Measurements from ENCODE around the gene LIPM.

DNA sequence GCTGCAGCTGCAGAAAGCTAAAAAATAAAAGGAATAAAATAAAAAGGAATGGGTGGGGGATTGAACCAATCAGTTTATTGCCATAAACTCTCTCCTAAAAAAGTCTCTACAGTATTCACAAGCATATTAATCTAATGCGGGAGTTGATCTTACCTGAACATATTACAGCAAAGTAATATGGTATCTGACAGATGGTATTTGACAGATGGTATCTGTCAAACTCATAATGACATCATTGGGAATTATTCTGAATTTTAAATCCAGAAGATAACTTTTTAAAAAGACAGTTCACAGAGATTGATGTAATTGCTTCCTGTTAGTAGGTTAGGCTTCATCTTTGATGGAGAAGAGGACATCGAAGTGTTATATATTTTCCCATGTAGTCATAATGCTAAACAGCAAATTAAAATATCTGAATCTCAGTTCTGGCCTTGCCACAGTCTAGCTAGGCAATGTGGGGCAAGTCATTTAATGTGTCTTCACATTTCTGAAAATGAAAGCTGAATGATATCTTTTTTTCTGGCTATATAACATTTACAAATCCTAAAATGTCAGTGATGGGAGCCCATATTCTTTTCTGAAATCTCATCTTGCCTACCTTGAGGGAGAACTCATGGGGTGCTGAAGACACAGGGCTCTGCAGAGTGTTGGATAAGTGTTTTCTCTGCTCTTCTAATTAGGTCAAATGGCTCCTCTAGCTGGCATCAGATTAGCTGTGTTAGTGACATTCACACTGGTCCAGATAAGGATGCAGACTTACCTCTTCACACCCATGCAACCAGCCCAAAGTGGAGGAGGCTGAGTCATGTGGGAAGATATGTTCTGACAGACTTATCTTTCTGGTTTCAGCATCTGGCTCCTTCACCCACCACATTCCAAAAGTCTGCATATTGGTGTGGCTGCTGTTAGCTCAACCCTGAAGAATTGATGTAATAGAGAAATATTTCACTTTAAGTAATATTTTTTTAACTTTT lies 2.1 kb upstream of the LIPM start:
- TF ChIP-seq, protein P1, sequence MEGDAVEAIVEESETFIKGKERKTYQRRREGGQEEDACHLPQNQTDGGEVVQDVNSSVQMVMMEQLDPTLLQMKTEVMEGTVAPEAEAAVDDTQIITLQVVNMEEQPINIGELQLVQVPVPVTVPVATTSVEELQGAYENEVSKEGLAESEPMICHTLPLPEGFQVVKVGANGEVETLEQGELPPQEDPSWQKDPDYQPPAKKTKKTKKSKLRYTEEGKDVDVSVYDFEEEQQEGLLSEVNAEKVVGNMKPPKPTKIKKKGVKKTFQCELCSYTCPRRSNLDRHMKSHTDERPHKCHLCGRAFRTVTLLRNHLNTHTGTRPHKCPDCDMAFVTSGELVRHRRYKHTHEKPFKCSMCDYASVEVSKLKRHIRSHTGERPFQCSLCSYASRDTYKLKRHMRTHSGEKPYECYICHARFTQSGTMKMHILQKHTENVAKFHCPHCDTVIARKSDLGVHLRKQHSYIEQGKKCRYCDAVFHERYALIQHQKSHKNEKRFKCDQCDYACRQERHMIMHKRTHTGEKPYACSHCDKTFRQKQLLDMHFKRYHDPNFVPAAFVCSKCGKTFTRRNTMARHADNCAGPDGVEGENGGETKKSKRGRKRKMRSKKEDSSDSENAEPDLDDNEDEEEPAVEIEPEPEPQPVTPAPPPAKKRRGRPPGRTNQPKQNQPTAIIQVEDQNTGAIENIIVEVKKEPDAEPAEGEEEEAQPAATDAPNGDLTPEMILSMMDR (IDR thresholded peaks at IDR 0.05 in 8 of 11, conservative IDR thresholded peaks at IDR 0.05 in 3 of 11): no peak
- TF ChIP-seq POLR2A (IDR thresholded peaks at IDR 0.05): no peak
- TF ChIP-seq POLR2AphosphoS5 (IDR thresholded peaks at IDR 0.05): no peak
